DMS153 treated with DMSO at 0.1 percent for 48 hours (cell line): ENCODE results near the gene DLG2.
"Not testable (repeated sequence)": the region's sequence is repeated elsewhere in the genome, so short reads cannot be mapped to it uniquely, and the experiment has no call there.

Experiments used
- DNase-seq: peaks from one replicate; lab custom pipeline; 2025; ENCODE audit not compliant: unreplicated experiment; lab: John Stamatoyannopoulos, UW

Gene DLG2

GRCh38 chr11:85238906-85239305, 388.2 kb downstream of the DLG2 start:
- DNase-seq: no peak

GRCh38 chr11:85238038-85238437, 389.1 kb downstream of the DLG2 start:
- not testable (repeated sequence) for DNase-seq

- no peak for DNase-seq
Observed at GRCh38 chr11:85236211-85236610, 390.9 kb downstream of the DLG2 start.

- DNase-seq: no peak
Observed at GRCh38 chr11:85232559-85232958, 394.6 kb downstream of the DLG2 start.

- DNase-seq: no peak
Observed at GRCh38 chr11:85231588-85231987, 395.6 kb downstream of the DLG2 start.

GRCh38 chr11:85229723-85230122, 397.4 kb downstream of the DLG2 start:
- DNase-seq: not testable (repeated sequence)

GRCh38 chr11:85196968-85197367, 430.2 kb downstream of the DLG2 start:
- DNase-seq: no peak

- DNase-seq: no peak
Observed at GRCh38 chr11:85195934-85196333, 431.2 kb downstream of the DLG2 start.

GRCh38 chr11:85187992-85188391, 439.2 kb downstream of the DLG2 start:
- no peak for DNase-seq

- DNase-seq: no peak
Observed at GRCh38 chr11:85184721-85185120, 442.4 kb downstream of the DLG2 start.

- no peak for DNase-seq
Observed at GRCh38 chr11:85182441-85183387, 444.4 kb downstream of the DLG2 start.

- DNase-seq: no peak
Observed at GRCh38 chr11:85180528-85180927, 446.6 kb downstream of the DLG2 start.

- DNase-seq: no peak
Observed at GRCh38 chr11:85171648-85172257, 455.4 kb downstream of the DLG2 start.

GRCh38 chr11:85170184-85170583, 457.0 kb downstream of the DLG2 start:
- DNase-seq: no peak

GRCh38 chr11:85167471-85167870, 459.7 kb downstream of the DLG2 start:
- no peak for DNase-seq

- DNase-seq: no peak
Observed at GRCh38 chr11:85167038-85167437, 460.1 kb downstream of the DLG2 start.

GRCh38 chr11:85165819-85166218, 461.3 kb downstream of the DLG2 start:
- DNase-seq: no peak

- no peak for DNase-seq
Observed at GRCh38 chr11:85164743-85165142, 462.4 kb downstream of the DLG2 start.

- DNase-seq: no peak
Observed at GRCh38 chr11:85154294-85154693, 472.9 kb downstream of the DLG2 start.

- DNase-seq: no peak
Observed at GRCh38 chr11:85137597-85137996, 489.5 kb downstream of the DLG2 start.

GRCh38 chr11:85133636-85134035, 493.5 kb downstream of the DLG2 start:
- no peak for DNase-seq

GRCh38 chr11:85132851-85133585, 494.1 kb downstream of the DLG2 start:
- DNase-seq: no peak
